ENCODE results near the gene PLCXD3.
"Not testable (repeated sequence)": the region's sequence is repeated elsewhere in the genome, so short reads cannot be mapped to it uniquely, and the experiment has no call there.

The PLCXD3 gene

DNA sequence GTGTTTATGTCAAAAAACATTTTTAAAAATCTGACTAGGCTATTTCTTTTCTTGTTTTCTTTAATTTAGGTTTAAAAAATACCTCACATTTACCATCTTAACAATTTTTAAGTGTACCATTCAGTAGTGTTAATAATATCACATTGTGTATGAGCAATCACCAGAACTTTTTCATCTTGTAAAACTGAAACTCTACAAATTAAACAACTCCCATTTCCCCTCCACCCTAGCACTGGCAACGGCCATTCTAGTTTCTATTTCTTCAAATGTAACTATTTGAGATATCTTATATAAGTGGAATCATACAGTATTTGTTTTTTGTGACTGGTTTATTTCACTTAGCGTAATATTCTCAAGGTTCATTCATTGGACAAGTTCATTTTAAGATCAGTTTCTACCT is 27.7 kb downstream of the PLCXD3 start:
- DNase-seq: no peak

DNA sequence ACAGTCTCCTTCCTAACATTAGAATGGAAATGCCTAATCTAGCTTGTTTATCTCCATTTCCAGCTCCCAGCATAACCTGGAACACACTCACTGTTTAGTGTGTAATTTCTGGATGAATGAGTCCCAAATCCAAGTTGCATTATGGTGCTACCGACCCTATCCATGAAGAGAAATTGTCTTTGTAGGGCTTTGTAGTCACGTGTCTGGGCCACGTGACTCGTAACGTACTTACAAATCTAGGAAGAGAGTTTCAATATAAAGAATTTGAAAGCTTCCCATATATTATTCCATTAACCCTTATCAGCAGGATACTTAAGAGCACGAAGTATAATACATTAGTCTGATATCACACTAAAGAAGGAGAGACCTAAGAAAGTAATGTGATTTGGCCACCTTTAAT is 28.2 kb downstream of the PLCXD3 start:
- DNase-seq: no peak

DNA sequence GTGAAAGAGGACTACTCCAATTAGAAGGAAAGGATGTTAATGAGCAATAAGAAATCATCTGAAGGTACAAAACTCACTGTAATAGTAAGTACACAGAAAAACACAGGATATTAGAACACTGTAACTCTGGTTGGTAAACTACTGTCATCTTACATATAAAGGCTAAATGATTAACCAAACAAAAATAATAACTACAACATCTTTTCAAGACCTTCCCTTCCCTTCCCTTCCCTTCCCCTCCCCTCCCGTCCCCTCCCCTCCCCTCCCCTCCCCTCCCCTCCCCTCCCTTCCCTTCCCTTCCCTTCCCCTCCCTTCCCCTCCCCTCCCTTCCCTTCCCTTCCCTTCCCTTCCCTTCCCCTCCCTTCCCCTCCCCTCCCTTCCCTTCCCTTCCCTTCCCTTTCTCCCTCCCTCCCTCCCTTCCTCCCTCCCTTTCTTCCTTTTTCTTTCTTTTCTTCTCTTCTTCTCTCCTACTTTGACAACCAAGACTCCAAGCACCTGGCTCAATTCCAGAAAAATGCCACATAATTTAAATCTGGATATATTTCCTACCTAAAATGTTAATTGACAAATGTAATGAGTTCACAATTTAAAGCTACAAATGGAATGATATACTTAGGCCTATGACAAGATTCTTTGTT is 38.7 kb downstream of the PLCXD3 start:
- DNase-seq: not testable (repeated sequence)

DNA sequence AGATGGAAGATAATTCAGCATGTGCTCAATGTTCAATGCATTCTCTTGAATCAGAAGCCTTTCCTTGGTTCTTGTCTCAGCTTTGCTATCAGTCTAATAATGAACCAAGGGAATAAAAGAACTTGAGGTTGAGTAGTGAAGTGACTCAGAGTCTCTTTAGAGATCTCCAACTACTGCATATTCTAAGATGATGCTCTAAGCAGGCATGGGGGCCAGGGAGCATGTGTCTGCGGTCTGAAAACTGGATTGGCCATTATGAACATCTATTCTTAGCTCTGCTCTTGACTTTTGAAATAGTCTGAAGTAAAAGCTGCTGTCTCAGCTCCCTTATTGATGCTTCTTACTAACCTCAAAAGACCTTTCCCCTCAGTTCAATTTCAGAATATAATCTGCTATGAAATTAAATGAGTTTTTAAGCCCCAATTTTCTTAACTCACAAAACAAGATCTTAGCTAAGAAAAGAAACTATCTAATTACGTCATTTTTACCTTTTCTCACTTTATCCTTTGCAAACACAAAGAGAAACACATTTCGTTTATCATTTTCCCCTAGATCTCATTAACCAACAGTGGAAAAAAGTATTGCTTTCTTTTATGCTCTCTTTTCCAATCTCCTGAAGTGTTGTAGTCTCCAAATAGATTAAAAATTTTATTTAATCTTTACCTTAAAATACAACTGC is 44.8 kb downstream of the PLCXD3 start:
- no peak for DNase-seq

DNA sequence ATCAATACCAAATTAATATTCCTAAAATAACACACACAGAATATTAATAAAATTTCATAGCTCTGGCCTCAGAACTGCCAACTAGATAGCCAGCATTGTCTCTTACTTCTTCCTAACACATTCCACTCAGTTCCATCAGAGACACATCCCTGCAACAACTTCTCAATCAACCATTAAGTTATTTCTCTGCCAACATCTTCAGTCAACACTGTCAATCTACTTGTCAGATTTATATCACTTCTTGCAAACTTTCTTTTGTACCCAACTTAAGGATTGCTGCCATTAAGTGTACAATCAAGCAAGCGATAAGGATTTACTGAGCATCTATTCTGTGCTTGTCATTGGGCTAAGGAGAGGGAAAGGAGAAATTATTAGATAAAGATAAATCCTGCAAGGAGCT is 50.8 kb downstream of the PLCXD3 start:
- DNase-seq: no peak

DNA sequence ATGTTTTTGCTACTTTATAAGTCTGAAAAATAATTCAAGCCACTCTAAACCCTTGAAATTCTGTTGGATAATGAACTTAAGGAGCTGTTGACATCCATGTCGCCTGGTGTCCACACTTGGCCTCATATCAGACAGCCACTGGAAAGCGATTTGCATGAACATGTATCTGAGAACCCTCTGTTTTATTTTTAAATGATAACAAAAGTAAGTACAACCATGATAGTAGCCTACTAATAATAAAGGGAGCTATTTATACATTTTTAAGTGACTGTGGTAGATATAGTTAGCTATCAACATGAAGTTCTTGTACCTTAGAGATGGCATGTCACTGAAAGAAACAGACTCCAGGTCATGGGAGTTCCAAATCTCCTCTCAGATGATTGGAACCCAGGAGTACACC is 53.3 kb downstream of the PLCXD3 start:
- no peak for DNase-seq

DNA sequence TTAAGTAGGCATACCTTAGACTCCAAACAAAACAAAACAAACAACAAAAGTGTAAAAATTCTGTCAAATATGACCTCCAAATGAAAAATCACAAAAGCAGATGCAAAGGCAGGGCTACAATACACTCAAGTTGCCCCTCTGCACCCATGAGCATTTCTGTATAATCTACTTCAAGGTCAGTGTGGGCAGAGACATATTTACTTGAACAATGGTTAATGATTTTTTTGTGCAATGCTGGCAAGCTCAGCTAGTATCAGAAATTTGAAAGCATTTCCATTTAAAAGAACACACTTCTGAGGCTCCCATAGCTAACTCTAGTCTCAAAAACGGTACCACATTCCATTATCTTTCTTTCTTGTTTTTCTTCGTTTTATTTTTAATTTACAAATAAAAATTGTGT is 57.9 kb downstream of the PLCXD3 start:
- DNase-seq: no peak

DNA sequence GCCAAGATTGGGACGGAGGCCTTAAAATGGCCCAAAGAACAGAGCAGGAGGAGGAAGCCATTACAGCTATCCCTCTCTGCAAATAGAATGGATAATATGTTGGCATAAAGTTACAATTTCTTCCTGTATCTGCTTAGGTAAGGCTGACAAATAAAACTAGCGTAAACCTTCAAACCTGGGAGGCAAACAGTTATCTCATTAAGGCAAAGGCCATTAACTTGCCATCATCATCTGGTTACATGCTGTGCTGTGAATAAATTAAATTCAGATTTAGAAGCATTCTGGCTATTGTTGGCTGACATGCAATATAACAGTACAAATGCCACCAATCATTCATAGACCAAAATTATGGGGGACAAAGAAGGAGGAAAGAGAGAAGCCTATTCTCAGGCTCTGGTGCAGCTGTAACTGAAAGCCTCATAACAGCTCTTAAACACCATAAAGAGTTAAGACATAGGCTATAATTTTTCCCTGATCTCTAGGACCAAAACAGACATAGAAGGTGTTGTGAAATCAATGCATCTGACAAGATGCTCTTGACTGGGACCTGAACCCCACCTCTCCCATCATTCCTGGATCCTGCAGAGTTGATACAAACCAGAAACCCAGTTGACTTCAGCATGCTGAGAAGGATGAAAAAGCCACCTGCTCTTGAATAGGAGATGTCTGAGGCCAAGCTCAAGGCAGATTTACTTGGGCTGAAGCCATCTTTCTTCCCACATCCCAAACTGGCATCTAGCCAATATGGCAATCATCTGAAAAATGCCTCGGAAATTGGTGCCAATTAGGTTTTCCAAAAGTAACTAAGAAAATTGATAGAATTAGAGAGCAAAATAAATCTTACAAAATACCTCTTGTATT is 62.5 kb downstream of the PLCXD3 start:
- no peak for DNase-seq

DNA sequence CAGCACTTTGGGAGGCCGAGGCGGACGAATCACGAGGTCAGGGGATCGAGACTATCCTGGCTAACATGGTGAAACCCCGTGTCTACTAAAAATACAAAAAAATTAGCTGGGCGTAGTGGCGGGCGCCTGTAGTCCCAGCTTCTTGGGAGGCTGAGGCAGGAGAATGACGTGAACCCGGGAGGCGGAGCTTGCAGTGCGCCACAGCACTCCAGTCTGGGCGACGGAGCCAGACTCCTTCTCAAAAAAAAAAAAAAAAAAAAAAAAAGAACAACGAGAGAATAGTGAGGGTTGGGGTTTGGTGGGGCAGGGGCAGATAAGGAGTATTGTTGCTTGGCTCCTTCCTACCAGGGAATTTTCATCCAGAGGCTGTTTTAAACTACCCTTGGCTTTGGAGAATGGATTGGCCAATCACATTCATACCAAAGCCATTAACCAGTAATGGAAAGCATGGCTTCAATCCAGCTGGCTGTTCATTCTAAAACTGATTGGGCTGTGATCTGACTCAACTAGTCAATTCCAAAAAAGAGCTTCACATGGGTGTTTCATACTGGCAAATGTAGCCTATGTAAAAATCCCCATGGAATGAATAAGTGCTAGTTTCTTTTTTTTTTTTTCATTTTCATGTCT is 64.4 kb downstream of the PLCXD3 start:
- DNase-seq: no peak

DNA sequence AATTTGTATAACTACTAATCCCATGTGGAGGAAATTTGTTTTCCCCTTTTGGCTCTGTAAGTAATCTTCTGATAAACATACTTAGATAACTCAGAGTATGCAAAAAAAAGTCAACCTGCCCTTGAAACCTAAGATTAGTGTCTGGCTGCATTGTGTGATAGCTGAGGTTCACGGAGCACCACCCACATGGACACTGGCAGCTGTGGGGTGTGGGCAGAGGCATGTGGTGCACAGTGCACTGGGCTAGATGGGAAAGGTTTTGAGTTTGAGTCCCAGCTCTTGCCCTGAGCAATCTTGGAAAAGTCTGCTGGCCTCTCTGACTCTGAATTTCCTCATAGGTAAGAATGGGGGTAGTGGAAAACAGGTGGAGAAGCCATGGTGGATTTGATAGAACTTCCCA is 75.1 kb downstream of the PLCXD3 start:
- no peak for DNase-seq

DNA sequence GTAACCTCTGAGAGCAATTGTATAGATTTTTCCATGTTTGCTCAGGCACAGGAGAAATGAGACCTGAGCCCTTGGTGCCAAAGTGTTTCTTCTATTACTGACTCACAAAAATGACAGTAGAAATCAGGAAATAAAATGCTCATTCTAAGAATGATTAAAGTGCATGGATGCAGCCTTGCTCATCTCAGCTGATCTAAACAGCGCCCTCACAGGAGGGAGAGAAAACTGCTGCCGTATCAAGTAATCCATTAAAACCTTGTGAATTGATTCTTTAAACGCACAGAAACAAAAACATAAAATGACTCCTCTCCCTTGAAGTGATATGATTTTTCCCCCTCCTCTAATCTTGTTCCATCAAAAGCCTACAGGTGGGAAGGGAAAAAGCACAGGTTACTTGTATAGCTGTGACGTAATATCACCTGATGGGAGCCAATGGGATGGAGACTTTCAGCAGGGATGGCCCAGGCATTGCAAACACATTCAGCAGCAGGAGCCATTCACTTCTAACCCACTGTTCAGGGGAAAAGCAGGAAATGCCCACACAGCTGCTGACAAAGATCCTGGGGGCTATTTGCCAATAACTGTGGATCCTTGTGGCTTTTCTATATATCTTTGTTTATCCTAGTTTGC is 76.7 kb downstream of the PLCXD3 start:
- DNase-seq: no peak

DNA sequence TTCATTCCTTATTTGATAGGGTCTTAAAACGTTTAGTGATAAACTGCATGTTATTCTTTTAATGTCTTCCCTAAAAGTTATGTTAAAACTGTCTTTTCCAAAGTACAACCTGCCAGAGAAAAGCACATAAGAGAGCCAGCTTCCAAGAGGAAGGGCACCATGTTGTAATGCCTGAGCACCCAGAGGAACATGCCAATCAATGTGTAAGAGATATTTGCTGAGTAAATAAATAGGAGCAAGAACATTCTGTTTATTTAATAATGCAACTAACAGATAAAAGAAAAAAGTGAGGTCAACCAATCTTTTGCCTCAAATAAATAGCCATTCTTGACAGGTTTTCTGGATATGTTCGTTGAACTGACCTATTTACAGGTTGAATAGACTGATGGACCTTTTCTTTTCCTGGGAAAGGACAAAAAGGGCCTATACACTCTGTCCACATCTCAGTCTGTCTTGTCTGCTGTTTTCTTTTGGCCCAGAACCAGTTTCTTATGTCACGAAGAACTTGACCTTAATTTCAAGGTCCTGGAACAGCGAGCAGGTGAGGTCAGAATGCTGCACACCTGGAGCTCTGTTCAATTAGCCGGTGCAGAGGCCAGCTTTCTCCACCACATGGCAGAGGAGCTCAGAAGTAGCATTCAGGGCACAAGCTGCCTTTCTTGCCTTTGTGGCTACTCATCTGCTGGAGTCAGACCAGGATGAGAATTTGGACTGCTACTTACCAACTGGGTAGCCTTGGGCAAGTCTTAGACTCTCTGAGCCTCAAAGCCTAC is 77.7 kb downstream of the PLCXD3 start:
- DNase-seq: no peak

DNA sequence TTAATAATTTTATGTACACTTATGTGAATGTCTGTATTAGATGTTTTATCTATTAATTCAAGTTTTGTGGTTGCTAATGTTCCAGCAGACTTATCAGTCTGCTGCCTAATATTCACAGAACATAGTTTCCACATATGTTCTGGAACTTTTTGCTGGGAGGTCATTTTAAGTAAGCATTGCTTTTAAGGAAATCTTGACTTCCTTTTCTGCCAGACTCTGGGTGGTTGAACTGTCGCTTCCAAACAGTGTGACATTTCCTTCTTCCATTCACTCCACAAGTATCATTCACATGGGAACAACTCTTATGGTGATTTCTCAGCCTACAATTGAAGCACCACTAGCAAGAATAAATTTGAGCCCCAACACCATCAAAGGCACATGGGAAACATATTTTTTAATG is 82.9 kb downstream of the PLCXD3 start:
- no peak for DNase-seq

DNA sequence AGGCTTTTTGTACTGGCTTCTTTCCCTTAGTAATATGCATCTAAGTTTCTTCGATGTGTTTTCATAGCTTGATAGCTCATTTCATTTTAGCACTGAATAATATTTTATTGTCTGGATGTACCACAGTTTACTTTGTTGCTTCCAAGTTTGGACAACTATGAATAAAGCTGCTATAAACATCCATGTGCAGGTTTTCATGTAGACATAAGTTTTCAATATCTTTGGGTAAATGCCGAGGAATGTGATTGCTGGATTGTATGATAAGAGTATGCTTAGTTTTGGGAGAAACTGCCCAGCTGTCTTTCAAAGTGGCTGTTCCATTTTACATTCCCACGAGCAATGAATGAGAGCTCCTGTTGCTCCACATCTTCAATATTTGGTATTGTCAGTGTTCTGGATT is 84.7 kb downstream of the PLCXD3 start:
- DNase-seq: no peak

DNA sequence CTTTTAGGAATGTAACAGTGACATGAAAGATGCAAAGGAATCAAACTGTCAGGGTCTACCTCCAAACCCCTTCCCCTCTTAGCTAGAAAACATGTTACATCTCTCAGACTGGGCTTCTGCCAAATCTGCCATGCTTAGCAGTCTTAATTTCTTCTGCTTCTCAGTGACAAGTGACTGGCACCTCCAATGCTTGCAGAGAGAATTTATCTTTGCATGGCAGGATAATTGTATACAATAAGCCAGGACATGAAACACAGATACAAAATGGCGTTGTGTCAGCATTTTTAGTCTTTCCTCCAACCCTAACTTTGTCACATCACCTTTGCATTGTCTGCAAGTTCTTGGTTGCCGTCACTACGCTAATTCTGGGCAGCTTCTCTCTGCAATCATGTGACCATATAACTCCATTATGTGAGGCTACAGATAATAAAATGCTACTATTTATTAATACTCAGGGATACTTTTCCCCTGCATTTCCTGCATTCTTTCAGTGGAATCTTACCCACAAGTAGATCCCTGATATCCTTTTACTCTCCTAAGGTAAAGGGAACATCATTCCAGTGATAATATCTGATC is 89.8 kb downstream of the PLCXD3 start:
- DNase-seq: no peak

DNA sequence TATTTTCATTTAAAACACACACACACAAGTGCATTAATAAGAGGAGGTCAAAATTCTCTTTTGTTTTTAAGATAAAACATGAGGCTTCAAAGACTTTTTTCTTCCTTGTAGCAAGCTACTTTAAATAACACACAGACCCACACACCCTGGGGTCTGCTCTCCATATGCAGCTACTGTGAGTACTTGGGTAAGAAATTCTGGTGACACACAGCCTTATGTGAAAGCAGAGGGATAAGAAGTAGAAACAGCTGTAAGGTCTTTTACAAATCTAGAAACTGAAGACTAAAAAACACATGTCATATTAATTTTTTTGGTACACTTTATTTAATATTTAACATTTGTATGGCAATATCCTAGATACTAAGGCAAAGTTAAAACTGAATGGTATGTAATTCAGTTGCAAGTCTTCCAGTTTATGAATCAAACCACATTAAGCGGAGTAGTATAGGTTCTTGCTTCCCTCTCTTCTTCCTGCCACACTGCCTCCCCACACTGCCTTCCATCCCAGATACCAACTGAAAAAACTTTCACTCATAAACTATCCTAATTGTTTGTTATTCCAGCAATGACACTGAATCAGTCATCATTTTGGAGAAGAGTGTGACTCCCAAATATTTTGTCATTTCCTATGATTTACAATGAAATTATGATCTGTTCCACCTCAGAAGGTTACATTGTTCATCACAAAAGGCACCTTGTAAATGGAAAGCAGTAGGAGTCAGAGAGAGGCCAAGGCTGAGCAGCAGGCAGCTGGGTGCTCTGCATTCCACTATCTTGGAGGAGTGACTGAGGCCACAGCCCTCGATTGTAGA is 92.0 kb downstream of the PLCXD3 start:
- no peak for DNase-seq

DNA sequence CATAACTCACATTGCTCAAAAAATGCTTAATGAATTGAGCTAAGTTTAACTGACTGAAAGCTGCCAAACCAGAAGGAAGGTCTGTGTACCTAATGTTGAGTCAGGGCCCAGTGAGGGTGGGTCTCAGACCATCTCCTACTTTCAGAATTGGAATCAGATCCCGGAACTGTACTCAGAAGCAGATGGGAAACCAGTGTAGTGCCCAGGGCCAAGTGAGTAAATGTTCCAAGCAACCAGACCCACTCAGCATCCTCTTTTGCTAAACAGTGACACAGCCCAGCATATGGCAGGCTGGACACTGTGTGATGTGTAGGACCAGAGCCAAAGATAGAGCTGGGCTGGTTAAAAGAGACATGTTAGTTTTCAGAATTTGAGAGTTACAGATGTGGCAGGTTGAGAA is 94.1 kb downstream of the PLCXD3 start:
- DNase-seq: no peak

DNA sequence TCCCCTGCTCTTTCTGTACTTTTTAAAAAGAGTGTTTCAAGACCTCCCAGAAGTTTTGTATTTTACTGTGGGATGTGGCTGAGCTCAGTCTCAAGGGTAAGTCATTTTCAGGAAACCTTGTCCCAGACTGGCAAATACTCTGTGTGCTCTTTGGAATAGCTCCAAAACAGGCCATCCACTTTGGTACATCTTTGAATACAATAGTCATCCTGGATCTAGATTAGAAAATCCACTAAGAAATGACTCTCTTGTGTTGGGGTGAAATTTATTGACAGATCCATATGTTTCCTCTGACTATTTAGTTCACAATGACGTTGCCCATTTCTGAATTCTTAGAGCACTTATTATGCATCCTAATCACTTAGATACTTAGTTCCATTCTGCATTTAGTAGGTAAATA is 95.2 kb downstream of the PLCXD3 start:
- DNase-seq: no peak

DNA sequence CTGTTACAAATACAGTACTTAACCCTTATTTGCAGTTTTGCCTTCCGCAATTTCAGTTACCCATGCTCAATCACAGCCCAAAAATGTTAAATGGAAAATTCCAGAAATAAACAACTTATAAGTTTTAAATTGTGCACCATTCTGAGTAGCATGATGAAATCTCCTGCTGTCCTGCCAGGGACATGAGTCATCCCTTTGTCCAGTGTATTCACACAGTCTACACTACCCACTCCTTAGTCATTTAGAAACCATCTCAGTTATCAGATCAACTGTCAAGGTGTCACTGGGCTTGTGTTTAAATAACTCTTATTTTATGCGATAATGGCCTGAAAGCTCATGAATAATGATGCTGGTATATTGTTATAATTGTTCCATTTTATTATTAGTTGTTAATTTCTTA is 95.8 kb downstream of the PLCXD3 start:
- no peak for DNase-seq

DNA sequence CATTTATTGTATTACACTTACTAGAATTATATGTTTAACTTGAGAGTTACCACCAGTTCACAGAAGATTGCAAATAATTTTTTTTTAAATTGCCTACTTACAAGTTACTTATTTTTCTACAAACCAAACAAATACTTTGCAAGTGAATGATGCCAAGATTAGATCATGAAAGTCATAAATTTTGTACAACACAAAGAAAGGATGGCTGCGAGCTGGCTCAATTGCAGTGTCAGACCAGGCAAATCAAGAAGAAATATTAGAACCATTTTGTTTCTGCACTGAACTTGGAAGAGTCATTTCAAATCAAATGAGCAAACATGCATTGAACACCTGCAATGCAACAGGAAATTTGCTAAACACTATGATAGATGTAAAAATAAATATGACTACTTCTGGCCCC is 97.3 kb downstream of the PLCXD3 start:
- no peak for DNase-seq

DNA sequence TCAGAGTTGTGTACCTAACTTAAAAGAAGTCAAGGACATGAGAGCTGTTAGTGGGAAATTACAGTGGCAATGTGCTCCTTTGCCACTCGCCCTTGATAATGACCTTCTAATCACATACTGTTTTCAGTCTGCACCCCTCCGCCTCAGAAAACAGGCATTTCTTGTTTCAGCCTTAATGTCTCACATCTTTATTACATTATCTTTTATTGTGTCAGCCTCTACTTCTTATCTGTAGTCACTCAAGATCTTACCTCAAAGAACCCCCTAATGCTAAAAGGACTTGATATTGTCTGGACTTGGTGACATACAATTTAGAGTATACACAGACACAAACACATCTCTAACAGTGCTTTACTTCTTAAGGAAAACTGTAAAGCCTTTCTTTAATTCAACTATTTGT is 97.9 kb downstream of the PLCXD3 start:
- no peak for DNase-seq
